HCEC 1CT (cell line): ENCODE data around the gene LBHD1.

Experiments used
- DNase-seq: peaks from one replicate; pipeline ENCODE4 v3.0.0-alpha.2; 2017

Gene LBHD1

DNA sequence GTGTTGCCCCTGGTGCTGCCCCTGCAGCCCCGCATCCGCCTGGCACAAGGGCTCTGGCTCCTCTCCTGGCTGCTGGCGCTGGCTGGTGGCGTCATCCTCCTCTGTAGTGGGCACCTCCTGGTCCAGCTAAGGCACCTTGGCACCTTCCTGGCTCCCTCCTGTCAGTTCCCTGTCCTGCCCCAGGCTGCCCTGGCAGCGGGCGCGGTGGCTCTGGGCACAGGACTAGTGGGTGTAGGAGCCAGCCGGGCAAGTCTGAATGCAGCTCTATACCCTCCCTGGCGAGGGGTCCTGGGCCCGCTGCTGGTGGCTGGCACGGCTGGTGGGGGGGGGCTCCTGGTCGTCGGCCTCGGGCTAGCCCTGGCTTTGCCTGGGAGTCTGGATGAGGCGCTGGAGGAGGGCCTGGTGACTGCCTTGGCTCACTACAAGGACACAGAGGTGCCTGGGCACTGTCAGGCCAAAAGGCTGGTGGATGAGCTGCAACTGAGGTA lies 58.7 kb downstream of the LBHD1 start:
- no peak for DNase-seq
